Measurements from ENCODE around the gene GAS2. TPM values are rescaled to one million over a fixed set of nuclear protein-coding genes. Genes with fewer than 3 reads are reported as not detected.

GAS2 gene
- total RNA-seq, 1 donor from 2014 or later: 0.70 TPM

GRCh38 chr11:22792497-22792896 lies 126.1 kb downstream of the GAS2 start:
- TF ChIP-seq, protein P1, sequence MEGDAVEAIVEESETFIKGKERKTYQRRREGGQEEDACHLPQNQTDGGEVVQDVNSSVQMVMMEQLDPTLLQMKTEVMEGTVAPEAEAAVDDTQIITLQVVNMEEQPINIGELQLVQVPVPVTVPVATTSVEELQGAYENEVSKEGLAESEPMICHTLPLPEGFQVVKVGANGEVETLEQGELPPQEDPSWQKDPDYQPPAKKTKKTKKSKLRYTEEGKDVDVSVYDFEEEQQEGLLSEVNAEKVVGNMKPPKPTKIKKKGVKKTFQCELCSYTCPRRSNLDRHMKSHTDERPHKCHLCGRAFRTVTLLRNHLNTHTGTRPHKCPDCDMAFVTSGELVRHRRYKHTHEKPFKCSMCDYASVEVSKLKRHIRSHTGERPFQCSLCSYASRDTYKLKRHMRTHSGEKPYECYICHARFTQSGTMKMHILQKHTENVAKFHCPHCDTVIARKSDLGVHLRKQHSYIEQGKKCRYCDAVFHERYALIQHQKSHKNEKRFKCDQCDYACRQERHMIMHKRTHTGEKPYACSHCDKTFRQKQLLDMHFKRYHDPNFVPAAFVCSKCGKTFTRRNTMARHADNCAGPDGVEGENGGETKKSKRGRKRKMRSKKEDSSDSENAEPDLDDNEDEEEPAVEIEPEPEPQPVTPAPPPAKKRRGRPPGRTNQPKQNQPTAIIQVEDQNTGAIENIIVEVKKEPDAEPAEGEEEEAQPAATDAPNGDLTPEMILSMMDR (IDR thresholded peaks at IDR 0.05): no peak
- no peak for DNase-seq (ENCODE audit: extremely low spot score, unreplicated experiment)

DNA sequence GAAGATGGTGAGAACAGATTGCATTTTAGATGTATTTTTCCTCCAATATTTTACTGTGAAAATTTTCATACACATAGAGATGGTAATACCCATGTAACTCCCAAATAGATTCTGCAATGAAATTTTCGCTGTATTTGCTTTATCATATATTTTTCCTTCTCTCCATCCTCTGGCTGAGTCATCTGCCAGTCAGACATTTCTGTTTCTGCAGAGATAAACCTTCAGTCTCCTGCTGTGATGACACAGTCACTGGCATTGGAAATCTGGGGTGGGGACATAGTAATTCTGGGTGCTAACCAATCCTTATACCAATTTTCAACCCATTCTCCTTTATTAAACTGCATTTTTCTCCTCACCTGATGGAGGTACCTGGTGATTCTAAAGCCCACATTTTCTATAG lies 129.5 kb downstream of the GAS2 start:
- no peaks in the 10 kb centered on the region for H3K36me3 Mint-ChIP-seq (ENCODE audit: unreplicated experiment)
- no peak overlapping the region for H3K27ac Mint-ChIP-seq (ENCODE audit: unreplicated experiment)
- DNase-seq (ENCODE audit: extremely low spot score, unreplicated experiment): no peak
- no peak overlapping the region for H3K4me3 Mint-ChIP-seq (ENCODE audit: unreplicated experiment)
- no peaks in the 10 kb centered on the region for H3K9me3 Mint-ChIP-seq (ENCODE audit: unreplicated experiment)
- peaks cover 3% of the 10 kb centered on the region for H3K27me3 Mint-ChIP-seq (ENCODE audit: unreplicated experiment)
- TF ChIP-seq, protein P1 (IDR thresholded peaks at IDR 0.05): no peak
- peaks cover 5% of the 10 kb centered on the region for H3K4me1 Mint-ChIP-seq (ENCODE audit: unreplicated experiment)

More at GRCh38 chr11:22792497-22792896, 126.1 kb downstream of the GAS2 start:
- H3K4me3 Mint-ChIP-seq (ENCODE audit: unreplicated experiment): no peak overlapping the region
- H3K9me3 Mint-ChIP-seq (ENCODE audit: unreplicated experiment): no peaks in the 10 kb centered on the region
- no peak overlapping the region for H3K27ac Mint-ChIP-seq (ENCODE audit: unreplicated experiment)
- H3K36me3 Mint-ChIP-seq (ENCODE audit: unreplicated experiment): no peaks in the 10 kb centered on the region
- H3K4me1 Mint-ChIP-seq (ENCODE audit: unreplicated experiment): peaks cover 5% of the 10 kb centered on the region
- H3K27me3 Mint-ChIP-seq (ENCODE audit: unreplicated experiment): no peaks in the 10 kb centered on the region

GRCh38 chr11:22797047-22797446 lies 130.6 kb downstream of the GAS2 start:
- TF ChIP-seq, protein P1 (IDR thresholded peaks at IDR 0.05): no peak
- Mint-ChIP-seq H3K27me3 (ENCODE audit: unreplicated experiment) (peaks cover 3% of the 10 kb centered on the region), H3K4me3 (ENCODE audit: unreplicated experiment) (no peak overlapping the region), H3K27ac (ENCODE audit: unreplicated experiment) (no peak overlapping the region), H3K9me3 (ENCODE audit: unreplicated experiment) (no peaks in the 10 kb centered on the region), H3K4me1 (ENCODE audit: unreplicated experiment) (peaks cover 5% of the 10 kb centered on the region), H3K36me3 (ENCODE audit: unreplicated experiment) (no peaks in the 10 kb centered on the region)
- DNase-seq (ENCODE audit: extremely low spot score, unreplicated experiment): no peak

GRCh38 chr11:22798901-22799300 lies 132.5 kb downstream of the GAS2 start:
- peaks cover 3% of the 10 kb centered on the region for H3K27me3 Mint-ChIP-seq (ENCODE audit: unreplicated experiment)

GRCh38 chr11:22800482-22800881 lies 134.1 kb downstream of the GAS2 start:
- no peaks in the 10 kb centered on the region for H3K4me1 Mint-ChIP-seq (ENCODE audit: unreplicated experiment)
- H3K27ac Mint-ChIP-seq (ENCODE audit: unreplicated experiment): no peak overlapping the region
- H3K9me3 Mint-ChIP-seq (ENCODE audit: unreplicated experiment): no peaks in the 10 kb centered on the region
- H3K4me3 Mint-ChIP-seq (ENCODE audit: unreplicated experiment): no peak overlapping the region
- H3K36me3 Mint-ChIP-seq (ENCODE audit: unreplicated experiment): no peaks in the 10 kb centered on the region
- DNase-seq (ENCODE audit: extremely low spot score, unreplicated experiment): no peak
- TF ChIP-seq, protein P1 (IDR thresholded peaks at IDR 0.05): no peak
- H3K27me3 Mint-ChIP-seq (ENCODE audit: unreplicated experiment): peaks cover 3% of the 10 kb centered on the region

More at GRCh38 chr11:22798901-22799300, 132.5 kb downstream of the GAS2 start:
- no peak overlapping the region for H3K27ac Mint-ChIP-seq (ENCODE audit: unreplicated experiment)
- H3K9me3 Mint-ChIP-seq (ENCODE audit: unreplicated experiment): no peaks in the 10 kb centered on the region
- no peaks in the 10 kb centered on the region for H3K4me1 Mint-ChIP-seq (ENCODE audit: unreplicated experiment)
- H3K36me3 Mint-ChIP-seq (ENCODE audit: unreplicated experiment): no peaks in the 10 kb centered on the region
- H3K4me3 Mint-ChIP-seq (ENCODE audit: unreplicated experiment): no peak overlapping the region
- no peak for DNase-seq (ENCODE audit: extremely low spot score, unreplicated experiment)
- TF ChIP-seq, protein P1 (IDR thresholded peaks at IDR 0.05): no peak
